HepG2 (cell line): ENCODE results near the gene BCAS3. TPM values are rescaled to one million over a fixed set of nuclear protein-coding genes. Genes with fewer than 3 reads are reported as not detected.

Experiments used
- ATAC-seq: fragments of 200-7000 bp; cut with Tn5 transposase; 3 replicates; pipeline ENCODE4 v1.9.1; 2020; ENCODE audit warnings: mild to moderate bottlenecking, moderate library complexity
- BruUV-seq: library from RNA; stranded (reverse); fragments of 400-500 nt; replicated peaks from 2 replicates; lab custom pipeline; 2021; lab: Mats Ljungman, UMichigan
- CTCF ChIA-PET: fragments of 300-600 bp; formaldehyde crosslinking; extraction: SDS; loops from one replicate; lab custom pipeline; 2021; ENCODE audit warnings: low total read pairs, inconsistent platforms, low intra/inter-chr PET ratio; lab: Yijun Ruan, JAX
- POLR2A ChIA-PET: fragments of 350-600 bp; sonication (Branson Sonifier 250); formaldehyde crosslinking; loops from one replicate; lab custom pipeline; 2020; ENCODE audit warnings: antibody characterized with exemption, inconsistent platforms; lab: Yijun Ruan, JAX
- DNase-seq: peaks from one replicate; pipeline ENCODE4 v3.0.0-alpha.2; 2015; ENCODE audit warnings: low spot score
- FAIRE-seq: peaks from 3 replicates; lab custom pipeline; 2011; peaks lifted over from hg19 to GRCh38; lab: Jason Lieb, UNC
- H2AFZ ChIP-seq: one replicate; pipeline ENCODE4 v1.6.1; 2011; ENCODE audit warnings: low read length, inconsistent platforms
- H3K27ac ChIP-seq: fragments of 300-600 bp; 3 replicates; pipeline ENCODE4 v1.8.0; 2011; ENCODE audit warnings: mixed run types, mild to moderate bottlenecking, mixed read lengths, low read length, inconsistent platforms; ENCODE audit not compliant: insufficient read depth; ENCODE audit errors: extremely low read length
- H3K27me3 ChIP-seq, 2 experiments: fragments of 200-600 bp in 1 of 2; 2 replicates in 1 of 2; 3 replicates in 1 of 2; pipeline versions ENCODE4 v1.6.0 to v1.8.0; 2011; ENCODE audit warnings: low read length in 2 of 2, mild to moderate bottlenecking in 2 of 2, moderate library complexity in 2 of 2, inconsistent platforms in 1 of 2; ENCODE audit not compliant: insufficient read depth in 2 of 2, control insufficient read depth in 1 of 2
- H3K36me3 ChIP-seq, 2 experiments: fragments of 200-600 bp in 1 of 2; replicated peaks in 1 of 2; 2 replicates in 1 of 2; 3 replicates in 1 of 2; pipeline versions ENCODE4 v1.5.1 to v1.8.0; 2011; ENCODE audit warnings: low read length in 2 of 2, inconsistent platforms in 1 of 2; ENCODE audit not compliant: insufficient read depth in 2 of 2, control insufficient read depth in 1 of 2
- H3K4me1 ChIP-seq: 2 replicates; pipeline ENCODE4 v1.5.1; 2012; ENCODE audit warnings: low read length, inconsistent platforms; ENCODE audit not compliant: insufficient read depth
- H3K4me2 ChIP-seq: 2 replicates; pipeline ENCODE4 v1.6.0; 2011; ENCODE audit warnings: low read depth, low read length, inconsistent platforms
- H3K4me3 ChIP-seq, 3 experiments: fragments of 200-600 bp in 1 of 3; sonication (generic), shearing (Covaris generic) in 1 of 3; replicated peaks in 1 of 3; 2 replicates each; pipeline ENCODE4 v1.5.1; 2011 to 2016; ENCODE audit warnings: low read length in 3 of 3, inconsistent platforms in 2 of 3, low read depth in 2 of 3, mild to moderate bottlenecking in 2 of 3, control low read depth in 1 of 3, mixed read lengths in 1 of 3; ENCODE audit not compliant: insufficient read depth in 1 of 3
- H3K79me2 ChIP-seq: one replicate; pipeline ENCODE4 v1.6.1; 2011; ENCODE audit warnings: low read length, inconsistent platforms; ENCODE audit not compliant: insufficient read depth
- H3K9ac ChIP-seq: 2 replicates; pipeline ENCODE4 v1.6.0; 2011; ENCODE audit warnings: mild to moderate bottlenecking, low read depth, low read length, inconsistent platforms; ENCODE audit not compliant: insufficient read depth
- H3K9me3 ChIP-seq: 2 replicates; pipeline ENCODE4 v1.5.1; 2012; ENCODE audit warnings: mild to moderate bottlenecking, low read length
- H4K20me1 ChIP-seq: 2 replicates; pipeline ENCODE4 v1.6.0; 2011; ENCODE audit warnings: inconsistent platforms, mild to moderate bottlenecking, low read length, moderate library complexity; ENCODE audit not compliant: insufficient read depth
- HES4 ChIP-seq: sonication (generic); formaldehyde crosslinking; IDR thresholded peaks from 2 replicates; pipeline ENCODE4 v1.9.0; 2021; ENCODE audit warnings: mild to moderate bottlenecking, missing genetic modification reagents, borderline replicate concordance
- IRX3 ChIP-seq: sonication (generic); formaldehyde crosslinking; IDR thresholded peaks from 2 replicates; pipeline ENCODE4 v1.8.1; 2023; ENCODE audit warnings: mild to moderate bottlenecking, low read depth, missing genetic modification reagents, borderline replicate concordance
- PLRG1 ChIP-seq: fragments of 450-650 bp; conservative IDR thresholded peaks from 2 replicates; pipeline ENCODE4 v1.6.1; 2016
- SP140L ChIP-seq: sonication (generic); formaldehyde crosslinking; IDR thresholded peaks from 2 replicates; pipeline ENCODE4 v1.4.0; 2020; ENCODE audit warnings: missing genetic modification reagents, borderline replicate concordance
- ZHX2 ChIP-seq, 2 experiments: sonication (generic) in 1 of 2; formaldehyde crosslinking in 1 of 2; IDR thresholded peaks; 2 replicates each; pipeline versions ENCODE4 v1.6.1 to v1.9.0; 2014 to 2022; ENCODE audit warnings: antibody characterized with exemption in 1 of 2, borderline replicate concordance in 1 of 2, inconsistent platforms in 1 of 2, low read depth in 1 of 2, missing genetic modification reagents in 1 of 2
- ZNF691 ChIP-seq: sonication (generic); formaldehyde crosslinking; IDR thresholded peaks from 2 replicates; pipeline ENCODE4 v1.4.0; 2020; ENCODE audit warnings: missing genetic modification reagents, low read depth, mild to moderate bottlenecking, borderline replicate concordance
- WGBS: methylation state at CpG from one replicate; pipeline ENCODE4 v1.1.6; 2017; ENCODE audit warnings: low lambda C conversion rate; 5-methylcytosine and 5-hydroxymethylcytosine counted together
- in situ Hi-C: cut with HindIII; loops from 2 replicates; pipeline ENCODE4 v1.10.0; 2017; ENCODE audit warnings: low pct_unique_long_range_greater_than_20kb; ENCODE audit not compliant: extremely low pct_ligation_motif_present
- intact Hi-C: fragments of 100-400 bp; cut with micrococcal nuclease; formaldehyde crosslinking; loops from one replicate; pipeline ENCODE4 v1.10.0; 2022; ENCODE audit not compliant: unreplicated experiment
- polyA plus RNA-seq, 8 experiments: library from polyadenylated mRNA; depleted of rRNA in 3 of 8; stranded (reverse) in 7 of 8; unstranded in 1 of 8; fragments of >200 nt; fragmentation: Illumina TruSeq in 4 of 8; extraction: Trizol in 4 of 8; gene quantifications; 2 replicates each; pipeline versions ENCODE4 v1.2.1 to v1.2.3, GENCODE V29; 2011 to 2016; ENCODE audit warnings: low read depth in 4 of 8, missing spikeins in 1 of 8, mixed read lengths in 1 of 8; ENCODE audit not compliant: insufficient read depth in 1 of 8
- total RNA-seq, 5 experiments: library from RNA; depleted of rRNA; stranded (reverse); fragments of >200 nt; fragmentation: Illumina TruSeq; extraction: Trizol; gene quantifications; 2 replicates each; pipeline ENCODE4 v1.2.3, GENCODE V29; 2016; ENCODE audit warnings: low read depth in 1 of 5

The BCAS3 gene
- total and polyA plus RNA-seq, 2 of the 13 experiments (the other 11 are each of a cell fraction or from before 2014, with no cell fraction given), result 10.7 to 11.2 TPM

GRCh38 chr17:60993497-60993896 is 315.8 kb downstream of the BCAS3 start:
- no peak overlapping the region for H3K4me2 ChIP-seq
- H3K79me2 ChIP-seq, result no peaks in the 10 kb centered on the region
- no peaks in the 10 kb centered on the region for H3K27me3 ChIP-seq
- no peak overlapping the region for H3K27ac ChIP-seq
- H3K36me3 ChIP-seq, result no peaks in the 10 kb centered on the region
- H2AFZ ChIP-seq, result no peak overlapping the region
- H4K20me1 ChIP-seq, result no peaks in the 10 kb centered on the region
- no TSS peak for BruUV-seq
- intact Hi-C loops, result no loop called here
- ChIA-PET CTCF (no interaction called here), POLR2A (no interaction called here)
- no peak overlapping the region for H3K9ac ChIP-seq
- TF ChIP-seq IRX3 (no peak), HES4 (no peak), SP140L (CRISPR knock-in tag) (no peak), ZNF691 (no peak), PLRG1 (no peak)
- H3K9me3 ChIP-seq, result no peaks in the 10 kb centered on the region
- H3K4me1 ChIP-seq, result peaks cover 7% of the 10 kb centered on the region
- FAIRE-seq (no peak), DNase-seq (no peak), ATAC-seq (no peak)
- in situ Hi-C loops, result no loop called here
- no peak overlapping the region for H3K4me3 ChIP-seq
- WGBS, result 59% methylated on average over 3 of the region's 3 CpGs

GRCh38 chr17:60995680-60996079 is 318.0 kb downstream of the BCAS3 start:
- no TSS peak for BruUV-seq

More at GRCh38 chr17:60995680-60996079, 318.0 kb downstream of the BCAS3 start:
- Histone ChIP-seq H3K9ac (no peak overlapping the region), H4K20me1 (no peaks in the 10 kb centered on the region), H2AFZ (no peak overlapping the region), H3K9me3 (no peaks in the 10 kb centered on the region), H3K4me2 (no peak overlapping the region), H3K4me3 (no peak overlapping the region), H3K27ac (no peak overlapping the region), H3K27me3 (no peaks in the 10 kb centered on the region), H3K4me1 (peaks cover 7% of the 10 kb centered on the region), H3K79me2 (no peaks in the 10 kb centered on the region), H3K36me3 (no peaks in the 10 kb centered on the region)
- DNase-seq (no peak), FAIRE-seq (no peak), ATAC-seq (no peak)
- in situ Hi-C loops (no loop called here), intact Hi-C loops (loop anchor here (2.0 kb wide), 1 partner anchor 275 kb away; no protein-coding TSS in a partner anchor)
- CTCF ChIA-PET, result no interaction called here
- TF ChIP-seq ZHX2 (IDR thresholded peaks at IDR 0.05; ENCODE audit: low read depth) (no peak), ZHX2 (CRISPR knock-in tag; IDR thresholded peaks at IDR 0.05; ENCODE audit: borderline replicate concordance) (no peak)
- POLR2A ChIA-PET, result no interaction called here
